K562 (cell line): ENCODE data around the gene PSRC1. TPM values are rescaled to one million over a fixed set of nuclear protein-coding genes. Genes with fewer than 3 reads are reported as not detected.

Source experiments
- ATAC-seq: fragments of 200-7000 bp; cut with Tn5 transposase; 3 replicates; pipeline ENCODE4 v1.9.1; 2020; ENCODE audit warnings: moderate library complexity
- BruUV-seq: library from RNA; stranded (reverse); fragments of 400-500 nt; replicated peaks from 2 replicates; lab custom pipeline; 2021; lab: Mats Ljungman, UMichigan
- CTCF ChIA-PET: fragments of 300-600 bp; formaldehyde crosslinking; extraction: SDS; loops from one replicate; lab custom pipeline; 2021; ENCODE audit warnings: low intra/inter-chr PET ratio; lab: Yijun Ruan, JAX
- POLR2A ChIA-PET: fragments of 300-600, 350-650 bp; sonication (Branson Sonifier 250); formaldehyde crosslinking; extraction: SDS; loops from one replicate; lab custom pipeline; 2021; ENCODE audit warnings: antibody characterized with exemption, inconsistent platforms; lab: Yijun Ruan, JAX
- DNase-seq, 4 experiments: peaks; one replicate each; pipeline versions ENCODE4 v3.0.0 to v3.0.0-alpha.2; 2011 to 2018; ENCODE audit warnings: low spot score in 3 of 4, mixed read lengths in 3 of 4; ENCODE audit errors: extremely low read depth in 1 of 4
- FAIRE-seq: peaks from 2 replicates; lab custom pipeline; 2011; peaks lifted over from hg19 to GRCh38; lab: Jason Lieb, UNC
- H2AFZ ChIP-seq: 2 replicates; pipeline ENCODE4 v1.6.0; 2011; ENCODE audit warnings: low read depth, low read length, control low read depth, inconsistent platforms
- H3K27ac ChIP-seq: fragments of 200-600 bp; 3 replicates; pipeline ENCODE4 v1.8.0; 2011; ENCODE audit warnings: low read depth, mild to moderate bottlenecking, control low read depth, inconsistent platforms, low read length, moderate library complexity, mixed read lengths; ENCODE audit errors: extremely low read depth
- H3K27me3 ChIP-seq, 2 experiments: fragments of 300-600 bp in 1 of 2; 2 replicates in 1 of 2; 3 replicates in 1 of 2; pipeline versions ENCODE4 v1.6.0 to v1.8.0; 2011; ENCODE audit warnings: inconsistent platforms in 2 of 2, low read length in 2 of 2, mild to moderate bottlenecking in 1 of 2, mixed read lengths in 1 of 2, moderate library complexity in 1 of 2; ENCODE audit not compliant: control insufficient read depth in 2 of 2, insufficient read depth in 2 of 2
- H3K36me3 ChIP-seq: fragments of 300-600 bp; 3 replicates; pipeline ENCODE4 v1.8.0; 2011; ENCODE audit warnings: mild to moderate bottlenecking, low read length, inconsistent platforms; ENCODE audit not compliant: control insufficient read depth, insufficient read depth
- H3K4me1 ChIP-seq, 2 experiments: fragments of 200-600 bp in 1 of 2; replicated peaks in 1 of 2; 2 replicates in 1 of 2; 3 replicates in 1 of 2; pipeline versions ENCODE4 v1.5.1 to v1.8.0; 2011; ENCODE audit warnings: inconsistent platforms in 2 of 2, low read length in 2 of 2, mild to moderate bottlenecking in 1 of 2, mixed read lengths in 1 of 2, moderate library complexity in 1 of 2; ENCODE audit not compliant: control insufficient read depth in 2 of 2, insufficient read depth in 2 of 2
- H3K4me2 ChIP-seq: 2 replicates; pipeline ENCODE4 v1.6.1; 2011; ENCODE audit warnings: low read length, control low read depth, inconsistent platforms, mixed read lengths; ENCODE audit not compliant: insufficient read depth
- H3K4me3 ChIP-seq: fragments of 200-600 bp; sonication (generic), shearing (Covaris generic); 2 replicates; pipeline ENCODE4 v1.5.1; 2016; ENCODE audit warnings: control low read depth, inconsistent platforms
- H3K79me2 ChIP-seq: fragments of 200-600 bp; 3 replicates; pipeline ENCODE4 v1.8.0; 2011; ENCODE audit warnings: low read length, inconsistent platforms; ENCODE audit not compliant: control insufficient read depth, insufficient read depth
- H3K9ac ChIP-seq, 2 experiments: 2 replicates each; pipeline versions ENCODE4 v1.6.0 to v1.6.1; 2011; ENCODE audit warnings: low read depth in 2 of 2, low read length in 2 of 2, control low read depth in 1 of 2, inconsistent platforms in 1 of 2, mild to moderate bottlenecking in 1 of 2, mixed read lengths in 1 of 2; ENCODE audit not compliant: insufficient read depth in 1 of 2
- H3K9me1 ChIP-seq: one replicate; pipeline ENCODE4 v1.6.0; 2011; ENCODE audit warnings: inconsistent platforms, mild to moderate bottlenecking, low read length, moderate library complexity; ENCODE audit not compliant: control insufficient read depth, insufficient read depth
- H3K9me3 ChIP-seq: replicated peaks from 2 replicates; pipeline ENCODE4 v1.5.1; 2011; ENCODE audit warnings: low read depth, low read length, inconsistent platforms; ENCODE audit not compliant: control insufficient read depth, insufficient read depth
- H4K20me1 ChIP-seq: replicated peaks from 2 replicates; pipeline ENCODE4 v1.6.1; 2011; ENCODE audit warnings: low read length, inconsistent platforms, mixed read lengths; ENCODE audit not compliant: control insufficient read depth, insufficient read depth
- HMGN3 ChIP-seq: IDR thresholded peaks from 2 replicates; pipeline ENCODE4 v1.6.1; 2011; ENCODE audit warnings: borderline replicate concordance, low read depth, mild to moderate bottlenecking, mixed read lengths, low read length; ENCODE audit not compliant: insufficient read length; ENCODE audit errors: extremely low read depth
- NFIC ChIP-seq: fragments of 450-650 bp; IDR thresholded peaks from 2 replicates; pipeline ENCODE4 v1.6.1; 2017; ENCODE audit warnings: mild to moderate bottlenecking, inconsistent platforms
- YY1 ChIP-seq, 3 experiments: IDR thresholded peaks; 2 replicates each; pipeline ENCODE4 v1.6.1; 2011; ENCODE audit warnings: low read length in 2 of 3, mild to moderate bottlenecking in 2 of 3, moderate library complexity in 2 of 3, borderline replicate concordance in 1 of 3, control low read depth in 1 of 3, low read depth in 1 of 3; ENCODE audit not compliant: insufficient read depth in 3 of 3, insufficient replicate concordance in 2 of 3, control insufficient read depth in 1 of 3, insufficient read length in 1 of 3; ENCODE audit errors: extremely low read depth in 1 of 3
- WGBS: fragments of 100-300 bp; shearing (Covaris generic); methylation state at CpG from one replicate; pipeline ENCODE4 v1.1.6; 2016; ENCODE audit warnings: low coverage, mixed read lengths; ENCODE audit not compliant: insufficient coverage; ENCODE audit errors: missing lambda C conversion rate; 5-methylcytosine and 5-hydroxymethylcytosine counted together
- in situ Hi-C: fragments of 300-500 bp; cut with MboI; formaldehyde crosslinking; loops from 4 replicates; pipeline ENCODE4 v1.15.0; 2018; ENCODE audit warnings: inconsistent platforms, mixed read lengths
- intact Hi-C: fragments of 100-400 bp; cut with micrococcal nuclease; formaldehyde crosslinking; loops from 2 replicates; pipeline ENCODE4 v1.14.2; 2022
- polyA plus RNA-seq, 8 experiments: library from polyadenylated mRNA; depleted of rRNA in 4 of 8; stranded (reverse) in 5 of 8; unstranded in 3 of 8; fragments of >200 nt; fragmentation: Nextera tagmentation in 2 of 8; fragmentation: Illumina TruSeq in 1 of 8; extraction: Ambion mirVana in 2 of 8; extraction: Trizol in 1 of 8; gene quantifications; 2 replicates each; pipeline versions ENCODE4 v1.2.1 to v1.2.3, GENCODE V29; 2011 to 2014; ENCODE audit warnings: inconsistent platforms in 1 of 8, missing spikeins in 1 of 8
- total RNA-seq, 7 experiments: library from RNA; depleted of rRNA in 6 of 7; stranded (reverse); fragments of >200 nt in 6 of 7; fragmentation: Illumina TruSeq in 2 of 7; extraction: Trizol in 2 of 7; gene quantifications; 2 replicates each; pipeline versions ENCODE4 v1.2.1 to v1.2.3, GENCODE V29; 2011 to 2021; ENCODE audit warnings: low replicate concordance in 1 of 7

Gene PSRC1
- total and polyA plus RNA-seq, 9 of the 15 experiments (the other 6 are each of a cell fraction or from before 2014, with no cell fraction given) = 6.5 to 65.2 (median 39.3) TPM

DNA sequence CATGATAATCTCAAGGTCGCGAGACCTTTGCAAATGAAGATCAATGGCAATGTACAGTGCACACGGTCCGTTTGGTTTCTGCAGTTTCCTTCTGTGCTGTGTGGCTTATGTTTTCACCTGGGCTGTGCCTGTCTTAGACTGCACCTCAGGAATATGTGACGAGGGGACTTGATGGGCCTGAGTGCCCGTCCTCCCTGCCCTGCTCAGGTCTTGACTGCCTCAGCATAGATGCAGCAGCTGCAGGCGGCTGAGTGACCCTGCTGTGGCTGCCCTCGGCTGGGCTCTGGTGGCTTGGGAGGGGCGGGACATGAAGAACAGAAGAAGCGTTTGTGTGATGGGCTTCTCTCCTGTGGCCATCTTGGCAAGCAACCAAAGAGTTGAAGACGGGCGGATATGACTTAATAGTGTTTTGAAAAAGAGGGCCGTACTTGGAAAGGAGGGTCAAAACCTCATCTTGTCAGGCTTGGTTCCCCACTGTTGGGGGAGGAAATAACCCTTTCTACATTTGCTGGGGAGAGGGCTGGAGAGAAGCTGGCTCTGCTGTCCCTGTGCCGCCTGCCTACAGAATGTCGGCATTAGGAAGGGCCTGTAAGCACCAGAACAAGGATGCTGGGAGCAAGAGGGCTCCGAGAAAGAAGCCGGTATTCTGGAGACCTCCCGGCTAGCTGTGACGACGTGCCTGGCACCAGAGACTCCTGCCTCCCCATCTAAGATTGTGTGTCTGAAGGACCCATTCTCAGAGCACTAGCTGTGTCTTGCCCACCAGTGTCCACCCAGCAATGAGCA, 16.8 kb upstream of the PSRC1 start:
- DNase-seq = peak in 1 of 4 experiments; percentile 38
- CTCF ChIA-PET = no interaction called here
- Histone ChIP-seq H3K36me3 (no peaks in the 10 kb centered on the region), H3K4me2 (peak overlapping the region; percentile 20; the same call in 1 of the 2 replicates), H3K79me2 (no peaks in the 10 kb centered on the region), H4K20me1 (no peaks in the 10 kb centered on the region), H3K4me3 (no peak overlapping the region), H3K9me3 (no peaks in the 10 kb centered on the region), H3K4me1 (peaks cover 25 to 32% of the 10 kb centered on the region in 2 experiments), H3K9me1 (no peaks in the 10 kb centered on the region), H3K27me3 (no peaks in the 10 kb centered on the region), H3K9ac (peak overlapping the region; percentile 39 to 84; a peak in 3 of 4 replicates), H3K27ac (peak overlapping the region; percentile 51; the same call in 1 of the 3 replicates), H2AFZ (peak overlapping the region; percentile 92)
- TF ChIP-seq HMGN3 (no peak), NFIC (peak; percentile 41; the same call in 1 of the 2 replicates), YY1 (IDR thresholded peaks at IDR 0.05; ENCODE audit: borderline replicate concordance in 1 of 3, control insufficient read depth in 1 of 3, extremely low read depth in 1 of 3, insufficient read depth in 3 of 3, insufficient read length in 1 of 3, insufficient replicate concordance in 2 of 3, low read depth in 1 of 3, low read length in 2 of 3) (peak in 1 of 3 experiments; percentile 30)
- ATAC-seq = peak; percentile 14
- no TSS peak for BruUV-seq
- intact Hi-C loops (no loop called here), in situ Hi-C loops (no loop called here)
- POLR2A ChIA-PET = interaction anchor here (0.6 to 1.2 kb wide), 3 partner anchors 11 to 131 kb away, joined by 3 to 5 read pairs (median 4); no protein-coding TSS in a partner anchor
- 77% methylated on average over 20 of the region's 20 CpGs for WGBS
- FAIRE-seq = peak; percentile 71
